Measurements from ENCODE around the gene THBS2.

DNA sequence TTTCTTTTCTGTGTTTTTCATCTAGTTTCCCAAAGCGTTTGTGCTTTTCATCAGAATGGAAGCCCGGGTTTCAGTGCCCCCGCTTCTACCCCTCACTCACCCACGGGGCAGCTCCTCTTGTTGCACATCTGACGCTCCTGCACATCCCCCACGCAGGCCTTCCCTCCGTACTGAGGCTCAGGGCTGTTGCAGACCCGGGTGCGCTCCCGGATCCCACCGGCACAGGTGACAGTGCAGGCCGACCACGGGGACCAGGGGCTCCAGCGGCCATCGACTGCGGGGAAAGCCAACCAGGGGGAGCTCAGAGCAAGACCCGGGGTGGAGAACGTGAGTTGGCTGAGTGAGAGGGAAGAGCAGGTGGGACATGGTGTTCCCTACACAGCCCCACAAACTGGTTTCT is 19.0 kb downstream of the THBS2 start:
- TF ChIP-seq, protein P1, sequence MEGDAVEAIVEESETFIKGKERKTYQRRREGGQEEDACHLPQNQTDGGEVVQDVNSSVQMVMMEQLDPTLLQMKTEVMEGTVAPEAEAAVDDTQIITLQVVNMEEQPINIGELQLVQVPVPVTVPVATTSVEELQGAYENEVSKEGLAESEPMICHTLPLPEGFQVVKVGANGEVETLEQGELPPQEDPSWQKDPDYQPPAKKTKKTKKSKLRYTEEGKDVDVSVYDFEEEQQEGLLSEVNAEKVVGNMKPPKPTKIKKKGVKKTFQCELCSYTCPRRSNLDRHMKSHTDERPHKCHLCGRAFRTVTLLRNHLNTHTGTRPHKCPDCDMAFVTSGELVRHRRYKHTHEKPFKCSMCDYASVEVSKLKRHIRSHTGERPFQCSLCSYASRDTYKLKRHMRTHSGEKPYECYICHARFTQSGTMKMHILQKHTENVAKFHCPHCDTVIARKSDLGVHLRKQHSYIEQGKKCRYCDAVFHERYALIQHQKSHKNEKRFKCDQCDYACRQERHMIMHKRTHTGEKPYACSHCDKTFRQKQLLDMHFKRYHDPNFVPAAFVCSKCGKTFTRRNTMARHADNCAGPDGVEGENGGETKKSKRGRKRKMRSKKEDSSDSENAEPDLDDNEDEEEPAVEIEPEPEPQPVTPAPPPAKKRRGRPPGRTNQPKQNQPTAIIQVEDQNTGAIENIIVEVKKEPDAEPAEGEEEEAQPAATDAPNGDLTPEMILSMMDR (IDR thresholded peaks at IDR 0.05), result no peak
- TF ChIP-seq POLR2A (IDR thresholded peaks at IDR 0.05) (no peak), POLR2AphosphoS5 (IDR thresholded peaks at IDR 0.05) (no peak), EP300 (IDR thresholded peaks at IDR 0.05) (no peak)
